Breast epithelium (tissue), 3 donors: ENCODE data around the gene EPS8.

ENCODE experiments used
- CTCF ChIP-seq, 3 donors: fragments of 450-650 bp; IDR thresholded peaks; one replicate each; pipeline ENCODE4 v1.5.1; 2016 to 2017; ENCODE audit warnings: antibody characterized with exemption in 3 of 3, mild to moderate bottlenecking in 3 of 3, moderate library complexity in 3 of 3
- POLR2A ChIP-seq: fragments of 450-650 bp; IDR thresholded peaks from one replicate; pipeline ENCODE4 v1.6.1; 2016; ENCODE audit warnings: antibody characterized with exemption, mild to moderate bottlenecking, moderate library complexity
- POLR2AphosphoS5 ChIP-seq, 3 donors: sonication (generic); formaldehyde crosslinking; IDR thresholded peaks; one replicate each; pipeline ENCODE4 v1.6.1; 2017; ENCODE audit warnings: antibody characterized with exemption in 3 of 3

- TF ChIP-seq CTCF (IDR thresholded peaks at IDR 0.05) (no peak), POLR2A (no peak), POLR2AphosphoS5 (IDR thresholded peaks at IDR 0.05) (no peak)
These were observed 9.3 kb downstream of the EPS8 start for GRCh38 chr12:15779925-15780324.
